ENCODE results near the gene C16orf82. TPM values are rescaled to one million over a fixed set of nuclear protein-coding genes. Genes with fewer than 3 reads are reported as not detected.

C16orf82 gene
- total RNA-seq (2014; rRNA removed; shearing (Covaris generic)): not detected in 2 replicates

- Histone ChIP-seq H3K4me1 (replicated peaks) (no peaks in the 10 kb centered on the region), H3K9me3 (replicated peaks) (no peaks in the 10 kb centered on the region)
These were observed at the start of gene C16orf82 for GRCh38 chr16:27066668-27067537. Gene C16orf82 (plus strand): TSS chr16:27066927.

GRCh38 chr16:27020031-27020430 is 46.7 kb upstream of the C16orf82 start:
- no peak overlapping the region for H3K27ac ChIP-seq
- H3K36me3 ChIP-seq: no peaks in the 10 kb centered on the region
- H3K27me3 ChIP-seq (replicated peaks): 0 out of 2 replicates have a peak, but pooled peaks cover 3% of the 10 kb centered on the region
- H3K4me3 ChIP-seq: no peak overlapping the region
- H3K4me1 ChIP-seq (replicated peaks): no peaks in the 10 kb centered on the region
- no peaks in the 10 kb centered on the region for H3K9me3 ChIP-seq (replicated peaks)
- peak in 1 of 2 experiments; percentile 8 for DNase-seq (ENCODE audit: low read depth in 1 of 2, low spot score in 2 of 2)

More at GRCh38 chr16:27066668-27067537, at the start of gene C16orf82:
- H3K27me3 ChIP-seq (replicated peaks): peaks cover 4% of the 10 kb centered on the region
- no peak within 1 kb of the TSS for H3K27ac ChIP-seq
- H3K36me3 ChIP-seq: no peaks in the 10 kb centered on the region
- no peak for DNase-seq (ENCODE audit: low read depth in 1 of 2, low spot score in 2 of 2)
- no peak within 1 kb of the TSS for H3K4me3 ChIP-seq

- Histone ChIP-seq H3K27me3 (replicated peaks) (0 out of 2 replicates have a peak, but pooled peaks cover 3% of the 10 kb centered on the region), H3K4me1 (replicated peaks) (no peaks in the 10 kb centered on the region), H3K27ac (no peak overlapping the region), H3K36me3 (no peaks in the 10 kb centered on the region), H3K9me3 (replicated peaks) (no peaks in the 10 kb centered on the region), H3K4me3 (no peak overlapping the region)
- DNase-seq (ENCODE audit: low read depth in 1 of 2, low spot score in 2 of 2): peak in 1 of 2 experiments; percentile 19
These were observed 42.7 kb upstream of the C16orf82 start for GRCh38 chr16:27024010-27024409.

GRCh38 chr16:27025581-27025980 is 41.1 kb upstream of the C16orf82 start:
- H3K4me1 ChIP-seq (replicated peaks): no peaks in the 10 kb centered on the region
- DNase-seq (ENCODE audit: low read depth in 1 of 2, low spot score in 2 of 2): peak in 1 of 2 experiments; percentile 10
- 0 out of 2 replicates have a peak, but pooled peaks cover 3% of the 10 kb centered on the region for H3K27me3 ChIP-seq (replicated peaks)
- H3K9me3 ChIP-seq (replicated peaks): no peaks in the 10 kb centered on the region
- H3K36me3 ChIP-seq: no peaks in the 10 kb centered on the region
- H3K27ac ChIP-seq: no peak overlapping the region
- no peak overlapping the region for H3K4me3 ChIP-seq

- Histone ChIP-seq H3K36me3 (no peaks in the 10 kb centered on the region), H3K9me3 (replicated peaks) (no peaks in the 10 kb centered on the region), H3K27me3 (replicated peaks) (0 out of 2 replicates have a peak, but pooled peaks cover 3% of the 10 kb centered on the region), H3K27ac (no peak overlapping the region), H3K4me3 (no peak overlapping the region), H3K4me1 (replicated peaks) (no peaks in the 10 kb centered on the region)
- peak in 1 of 2 experiments; percentile 37 for DNase-seq (ENCODE audit: low read depth in 1 of 2, low spot score in 2 of 2)
These were observed 38.8 kb upstream of the C16orf82 start for GRCh38 chr16:27027971-27028370.

- H3K36me3 ChIP-seq: no peaks in the 10 kb centered on the region
- H3K9me3 ChIP-seq (replicated peaks): no peaks in the 10 kb centered on the region
- peak in 1 of 2 experiments; percentile 3 for DNase-seq (ENCODE audit: low read depth in 1 of 2, low spot score in 2 of 2)
- H3K4me3 ChIP-seq: no peak overlapping the region
- 0 out of 2 replicates have a peak, but pooled peaks cover 3% of the 10 kb centered on the region for H3K27me3 ChIP-seq (replicated peaks)
- H3K4me1 ChIP-seq (replicated peaks): no peaks in the 10 kb centered on the region
- H3K27ac ChIP-seq: no peak overlapping the region
These were observed 38.1 kb upstream of the C16orf82 start for GRCh38 chr16:27028591-27029110.

- H3K27ac ChIP-seq: no peak overlapping the region
- H3K4me3 ChIP-seq: no peak overlapping the region
- H3K9me3 ChIP-seq (replicated peaks): no peaks in the 10 kb centered on the region
- 0 out of 2 replicates have a peak, but pooled peaks cover 3% of the 10 kb centered on the region for H3K27me3 ChIP-seq (replicated peaks)
- no peaks in the 10 kb centered on the region for H3K4me1 ChIP-seq (replicated peaks)
- DNase-seq (ENCODE audit: low read depth in 1 of 2, low spot score in 2 of 2): peak in 1 of 2 experiments; percentile 19
- no peaks in the 10 kb centered on the region for H3K36me3 ChIP-seq
These were observed 37.2 kb upstream of the C16orf82 start for GRCh38 chr16:27029525-27029924.

- Histone ChIP-seq H3K4me3 (no peak overlapping the region), H3K27me3 (replicated peaks) (no peaks in the 10 kb centered on the region), H3K27ac (no peak overlapping the region), H3K9me3 (replicated peaks) (no peaks in the 10 kb centered on the region), H3K4me1 (replicated peaks) (no peaks in the 10 kb centered on the region), H3K36me3 (no peaks in the 10 kb centered on the region)
- DNase-seq (ENCODE audit: low read depth in 1 of 2, low spot score in 2 of 2): no peak
These were observed 33.3 kb upstream of the C16orf82 start for GRCh38 chr16:27033281-27033979.

GRCh38 chr16:27040732-27041131 is 26.0 kb upstream of the C16orf82 start:
- H3K36me3 ChIP-seq: no peaks in the 10 kb centered on the region
- H3K27me3 ChIP-seq (replicated peaks): no peaks in the 10 kb centered on the region
- H3K27ac ChIP-seq: no peak overlapping the region
- H3K4me1 ChIP-seq (replicated peaks): no peaks in the 10 kb centered on the region
- H3K9me3 ChIP-seq (replicated peaks): no peaks in the 10 kb centered on the region
- no peak for DNase-seq (ENCODE audit: low read depth in 1 of 2, low spot score in 2 of 2)
- H3K4me3 ChIP-seq: no peak overlapping the region

- no peaks in the 10 kb centered on the region for H3K4me1 ChIP-seq (replicated peaks)
- H3K27me3 ChIP-seq (replicated peaks): no peaks in the 10 kb centered on the region; the same call in 1 of the 2 replicates
- no peaks in the 10 kb centered on the region for H3K9me3 ChIP-seq (replicated peaks)
- no peak for DNase-seq (ENCODE audit: low read depth in 1 of 2, low spot score in 2 of 2)
- no peak overlapping the region for H3K4me3 ChIP-seq
- H3K27ac ChIP-seq: no peak overlapping the region
- no peaks in the 10 kb centered on the region for H3K36me3 ChIP-seq
These were observed 19.7 kb upstream of the C16orf82 start for GRCh38 chr16:27046958-27047518.

GRCh38 chr16:27048316-27048715 is 18.4 kb upstream of the C16orf82 start:
- DNase-seq (ENCODE audit: low read depth in 1 of 2, low spot score in 2 of 2): no peak
- Histone ChIP-seq H3K36me3 (no peaks in the 10 kb centered on the region), H3K9me3 (replicated peaks) (no peaks in the 10 kb centered on the region), H3K4me1 (replicated peaks) (no peaks in the 10 kb centered on the region), H3K4me3 (no peak overlapping the region), H3K27ac (no peak overlapping the region), H3K27me3 (replicated peaks) (no peaks in the 10 kb centered on the region; the same call in 1 of the 2 replicates)

- no peaks in the 10 kb centered on the region for H3K36me3 ChIP-seq
- H3K4me3 ChIP-seq: no peak overlapping the region
- H3K27ac ChIP-seq: no peak overlapping the region
- no peaks in the 10 kb centered on the region for H3K9me3 ChIP-seq (replicated peaks)
- no peaks in the 10 kb centered on the region for H3K4me1 ChIP-seq (replicated peaks)
- no peak for DNase-seq (ENCODE audit: low read depth in 1 of 2, low spot score in 2 of 2)
- H3K27me3 ChIP-seq (replicated peaks): no peaks in the 10 kb centered on the region; the same call in 1 of the 2 replicates
These were observed 17.6 kb upstream of the C16orf82 start for GRCh38 chr16:27049117-27049516.

- no peak overlapping the region for H3K27ac ChIP-seq
- no peaks in the 10 kb centered on the region for H3K4me1 ChIP-seq (replicated peaks)
- no peaks in the 10 kb centered on the region for H3K36me3 ChIP-seq
- no peak for DNase-seq (ENCODE audit: low read depth in 1 of 2, low spot score in 2 of 2)
- H3K9me3 ChIP-seq (replicated peaks): no peaks in the 10 kb centered on the region
- no peaks in the 10 kb centered on the region; the same call in 1 of the 2 replicates for H3K27me3 ChIP-seq (replicated peaks)
- no peak overlapping the region for H3K4me3 ChIP-seq
These were observed 14.7 kb upstream of the C16orf82 start for GRCh38 chr16:27052007-27052406.
